Mesothelial cell of epicardium (in vitro differentiated cells): ENCODE results near the gene ANGPT4. TPM values are rescaled to one million over a fixed set of nuclear protein-coding genes. Genes with fewer than 3 reads are reported as not detected.
A peak's percentile ranks its signal among the peaks of the same experiment; 100 is the strongest.

Experiments
- DNase-seq, 2 experiments: peaks; one replicate each; pipeline ENCODE4 v3.0.0; 2021; ENCODE audit warnings: low spot score in 2 of 2; ENCODE audit not compliant: unreplicated experiment in 2 of 2
- H3K27ac Mint-ChIP-seq: 2 replicates; pipeline ENCODE4 v1.8.0; 2021; ENCODE audit warnings: mixed read lengths
- H3K27me3 Mint-ChIP-seq: 2 replicates; pipeline ENCODE4 v1.8.0; 2021; ENCODE audit warnings: low read depth, mixed read lengths
- H3K36me3 Mint-ChIP-seq: 2 replicates; pipeline ENCODE4 v1.8.0; 2021; ENCODE audit warnings: mixed read lengths
- H3K4me1 Mint-ChIP-seq: 2 replicates; pipeline ENCODE4 v1.8.0; 2021; ENCODE audit warnings: mixed read lengths
- H3K4me3 Mint-ChIP-seq: 2 replicates; pipeline ENCODE4 v1.8.0; 2021; ENCODE audit warnings: mild to moderate bottlenecking, moderate library complexity, mixed read lengths
- H3K9me3 Mint-ChIP-seq: 2 replicates; pipeline ENCODE4 v1.8.0; 2021; ENCODE audit warnings: mixed read lengths
- CTCF ChIP-seq: fragments of 200-600 bp; sonication (generic); IDR thresholded peaks from one replicate; pipeline ENCODE4 v1.5.0; 2021; ENCODE audit warnings: antibody characterized with exemption; ENCODE audit not compliant: unreplicated experiment
- total RNA-seq: library from RNA; stranded (reverse); gene quantifications from 3 replicates; pipeline ENCODE4 v1.2.1, GENCODE V29; 2021

ANGPT4 gene
- total RNA-seq, 1 donor from 2014 or later: 0.31 TPM

- H3K27ac Mint-ChIP-seq: no peak overlapping the region
- no peak for DNase-seq
- H3K36me3 Mint-ChIP-seq: no peaks in the 10 kb centered on the region
- no peak overlapping the region for H3K4me3 Mint-ChIP-seq
- peaks cover 18% of the 10 kb centered on the region for H3K27me3 Mint-ChIP-seq
- peaks cover 4% of the 10 kb centered on the region for H3K4me1 Mint-ChIP-seq
- H3K9me3 Mint-ChIP-seq: no peaks in the 10 kb centered on the region
- no peak for TF ChIP-seq CTCF
Measured at GRCh38 chr20:860891-861290, 55.2 kb downstream of the ANGPT4 start.

GRCh38 chr20:859751-860231 lies 56.3 kb downstream of the ANGPT4 start:
- Mint-ChIP-seq H3K27ac (no peak overlapping the region), H3K4me3 (no peak overlapping the region), H3K4me1 (peaks cover 4% of the 10 kb centered on the region), H3K36me3 (no peaks in the 10 kb centered on the region), H3K27me3 (peaks cover 10% of the 10 kb centered on the region), H3K9me3 (no peaks in the 10 kb centered on the region)
- no peak for TF ChIP-seq CTCF
- DNase-seq: no peak

- H3K36me3 Mint-ChIP-seq: peaks cover 3% of the 10 kb centered on the region
Measured at GRCh38 chr20:858011-858410, 58.1 kb downstream of the ANGPT4 start.

GRCh38 chr20:856361-856775 lies 59.8 kb downstream of the ANGPT4 start:
- TF ChIP-seq CTCF: no peak
- peak overlapping the region; percentile 9 for H3K27ac Mint-ChIP-seq
- peaks cover 4% of the 10 kb centered on the region for H3K4me1 Mint-ChIP-seq
- H3K27me3 Mint-ChIP-seq: no peaks in the 10 kb centered on the region
- DNase-seq: no peak
- H3K36me3 Mint-ChIP-seq: peaks cover 3% of the 10 kb centered on the region
- no peak overlapping the region for H3K4me3 Mint-ChIP-seq
- peaks cover 4% of the 10 kb centered on the region for H3K9me3 Mint-ChIP-seq

More at GRCh38 chr20:858011-858410, 58.1 kb downstream of the ANGPT4 start:
- H3K4me1 Mint-ChIP-seq: peaks cover 4% of the 10 kb centered on the region
- H3K9me3 Mint-ChIP-seq: peaks cover 4% of the 10 kb centered on the region
- TF ChIP-seq CTCF: no peak
- no peak overlapping the region for H3K27ac Mint-ChIP-seq
- no peaks in the 10 kb centered on the region for H3K27me3 Mint-ChIP-seq
- H3K4me3 Mint-ChIP-seq: no peak overlapping the region
- no peak for DNase-seq

GRCh38 chr20:855466-856360 lies 60.4 kb downstream of the ANGPT4 start:
- H3K9me3 Mint-ChIP-seq: peaks cover 4% of the 10 kb centered on the region
- H3K27me3 Mint-ChIP-seq: no peaks in the 10 kb centered on the region

More at GRCh38 chr20:855466-856360, 60.4 kb downstream of the ANGPT4 start:
- Mint-ChIP-seq H3K36me3 (peaks cover 5% of the 10 kb centered on the region), H3K27ac (no peak overlapping the region), H3K4me1 (peaks cover 4% of the 10 kb centered on the region), H3K4me3 (no peak overlapping the region)
- TF ChIP-seq CTCF: no peak
- DNase-seq: no peak
